ENCODE data around the gene POGZ. TPM values are rescaled to one million over a fixed set of nuclear protein-coding genes. Genes with fewer than 3 reads are reported as not detected.

The POGZ gene
- total RNA-seq, 6 experiments from 2014 or later, result 13.5 to 44.9 (median 29.9) TPM

Small RNA genes within 50 kb of the gene (small RNA-seq; reads per million reads assigned to genes)
- gene RNY4P25, result 0.26 to 0.68 reads per million in 2 experiments

Other genes with a start within 250 kb of the POGZ start
- gene PSMD4, start 204.8 kb downstream of the POGZ start, total RNA-seq, result 10 to 100 TPM; 72.2 to 95.6 (median 79.1) TPM
- 10 to 100 TPM in 3 of 6 experiments, 1 to 10 TPM in 3; 7.6 to 14.2 (median 10.1) TPM for gene ZNF687, start 177.2 kb downstream of the POGZ start, total RNA-seq
- gene PI4KB, start 132.1 kb downstream of the POGZ start, total RNA-seq, result 10 to 100 TPM; 20.0 to 24.7 (median 22.7) TPM
- 10 to 100 TPM in 5 of 6 experiments, 1 to 10 TPM in 1; 9.8 to 23.0 (median 16.8) TPM for gene RFX5, start 112.2 kb downstream of the POGZ start, total RNA-seq
- 100 to 1,000 TPM in 4 of 6 experiments, 10 to 100 TPM in 2; 83.4 to 423 (median 208) TPM for gene SELENBP1, start 86.8 kb downstream of the POGZ start, total RNA-seq
- gene PSMB4, start 59.9 kb downstream of the POGZ start, total RNA-seq, result 100 to 1,000 TPM; 125 to 174 (median 151) TPM
- gene CGN, start 51.9 kb upstream of the POGZ start, total RNA-seq, result 10 to 100 TPM; 15.9 to 65.4 (median 38.6) TPM
- gene TUFT1, start 80.8 kb upstream of the POGZ start, total RNA-seq, result 1 to 10 TPM; 1.6 to 8.0 (median 3.1) TPM
- 10 to 100 TPM; 14.9 to 21.4 (median 16.9) TPM for gene SNX27, start 152.6 kb upstream of the POGZ start, total RNA-seq